Left kidney (tissue), 2 donors: ENCODE measurements around the gene DHRS11. TPM values are rescaled to one million over a fixed set of nuclear protein-coding genes. Genes with fewer than 3 reads are reported as not detected.
"Not testable (repeated sequence)": the region's sequence is repeated elsewhere in the genome, so short reads cannot be mapped to it uniquely, and the experiment has no call there.

Source experiments
- DNase-seq: peaks from one replicate; pipeline ENCODE4 v3.0.0-alpha.2; 2013
- polyA plus RNA-seq: library from polyadenylated mRNA; unstranded; fragments of 120-200 nt; gene quantifications from one replicate; pipeline ENCODE4 v1.2.1, GENCODE V29; 2013; ENCODE audit not compliant: insufficient read length

DHRS11 gene
- polyA plus RNA-seq, 1 donor = 28.8 TPM

DNA sequence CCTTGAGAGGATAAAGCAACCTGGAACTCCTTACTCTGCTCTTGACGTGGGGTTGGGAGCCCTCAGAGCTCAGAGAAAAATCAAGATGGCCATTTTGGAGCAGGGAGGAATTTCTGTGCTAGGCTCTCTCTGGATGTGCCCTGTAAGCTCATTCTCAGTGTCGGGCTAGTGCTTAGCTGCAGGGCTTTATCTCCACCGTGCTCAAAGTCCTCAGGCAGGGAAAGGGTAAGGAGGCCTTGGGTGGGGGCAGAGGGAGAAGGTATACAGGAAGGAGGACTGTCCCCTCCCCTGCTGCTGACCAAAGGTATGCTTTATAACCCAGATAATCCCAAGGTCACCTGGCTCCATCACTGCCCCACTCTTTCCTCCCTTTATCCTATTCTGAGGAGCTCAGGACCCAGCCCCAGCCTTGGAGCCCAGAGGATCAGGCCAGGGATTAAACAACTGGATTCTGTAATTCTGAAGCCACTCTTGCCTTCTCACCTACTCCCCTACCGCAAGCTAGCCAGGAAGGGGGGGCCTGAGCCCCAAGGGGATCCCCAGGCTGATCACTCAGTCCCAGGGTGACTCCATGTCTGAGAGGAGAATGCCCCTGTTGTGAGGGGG lies 1.1 kb downstream of the DHRS11 start:
- DNase-seq = no peak

- no peak for DNase-seq
These were observed 2.1 kb downstream of the DHRS11 start for GRCh38 chr17:36593656-36594316.

DNA sequence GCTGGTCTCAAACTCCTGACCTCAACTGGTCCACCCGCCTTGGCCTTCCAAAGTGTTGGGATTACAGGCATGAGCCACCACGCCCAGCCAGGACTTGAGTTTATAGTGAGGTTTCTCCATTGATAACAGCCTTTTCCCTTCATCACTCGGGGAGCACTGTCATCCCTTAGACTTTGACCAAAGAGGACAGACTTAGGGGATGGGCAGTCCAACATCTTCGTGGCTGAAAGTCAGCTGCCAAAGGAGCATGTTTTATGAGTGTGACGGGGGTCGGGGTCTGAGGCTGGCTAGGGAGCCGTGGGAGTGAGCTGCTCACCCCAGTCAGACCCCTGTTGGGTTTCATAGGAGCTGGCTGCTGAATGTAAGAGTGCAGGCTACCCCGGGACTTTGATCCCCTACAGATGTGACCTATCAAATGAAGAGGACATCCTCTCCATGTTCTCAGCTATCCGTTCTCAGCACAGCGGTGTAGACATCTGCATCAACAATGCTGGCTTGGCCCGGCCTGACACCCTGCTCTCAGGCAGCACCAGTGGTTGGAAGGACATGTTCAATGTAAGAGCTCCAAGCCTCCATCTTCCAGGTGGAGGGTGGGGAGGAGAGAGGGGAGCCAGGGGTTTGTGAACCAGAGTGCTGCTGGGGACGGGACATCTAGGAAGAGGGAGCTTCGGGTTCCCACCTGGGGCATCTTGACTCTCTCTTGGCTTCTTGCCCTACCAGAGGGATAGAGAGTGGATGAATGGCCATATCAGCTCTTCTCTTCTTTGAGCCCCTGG lies 3.1 kb downstream of the DHRS11 start:
- no peak for DNase-seq

- DNase-seq = no peak
These were observed 5.5 kb downstream of the DHRS11 start for GRCh38 chr17:36597226-36597625.

GRCh38 chr17:36597866-36598777 lies 6.4 kb downstream of the DHRS11 start:
- no peak for DNase-seq

GRCh38 chr17:36598951-36599401 lies 7.3 kb downstream of the DHRS11 start:
- DNase-seq = no peak

DNA sequence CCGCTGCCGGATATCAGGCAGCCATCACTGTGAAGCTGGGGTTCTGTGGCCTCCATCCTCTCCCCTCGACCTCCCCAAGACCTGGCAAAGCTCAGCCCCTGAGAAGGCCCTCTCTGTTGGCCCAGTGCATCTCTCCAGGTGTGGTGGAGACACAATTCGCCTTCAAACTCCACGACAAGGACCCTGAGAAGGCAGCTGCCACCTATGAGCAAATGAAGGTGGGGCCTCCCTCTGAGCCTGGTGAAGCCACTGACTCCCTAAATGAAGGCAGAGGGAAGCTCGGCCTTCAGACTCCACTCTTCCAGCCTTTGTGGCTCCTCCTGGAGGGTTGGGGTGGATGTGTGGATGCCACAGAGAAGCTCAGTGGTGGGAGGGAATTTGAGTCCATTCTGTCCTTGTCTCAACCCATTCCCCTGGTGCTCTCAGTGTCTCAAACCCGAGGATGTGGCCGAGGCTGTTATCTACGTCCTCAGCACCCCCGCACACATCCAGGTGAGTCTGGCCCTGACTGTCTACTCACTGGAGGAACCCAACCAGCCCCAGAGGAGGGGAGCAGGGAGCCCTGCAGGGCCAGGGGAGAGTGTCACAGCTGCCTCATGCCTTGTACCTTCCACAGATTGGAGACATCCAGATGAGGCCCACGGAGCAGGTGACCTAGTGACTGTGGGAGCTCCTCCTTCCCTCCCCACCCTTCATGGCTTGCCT lies 8.0 kb downstream of the DHRS11 start:
- DNase-seq = no peak

DNA sequence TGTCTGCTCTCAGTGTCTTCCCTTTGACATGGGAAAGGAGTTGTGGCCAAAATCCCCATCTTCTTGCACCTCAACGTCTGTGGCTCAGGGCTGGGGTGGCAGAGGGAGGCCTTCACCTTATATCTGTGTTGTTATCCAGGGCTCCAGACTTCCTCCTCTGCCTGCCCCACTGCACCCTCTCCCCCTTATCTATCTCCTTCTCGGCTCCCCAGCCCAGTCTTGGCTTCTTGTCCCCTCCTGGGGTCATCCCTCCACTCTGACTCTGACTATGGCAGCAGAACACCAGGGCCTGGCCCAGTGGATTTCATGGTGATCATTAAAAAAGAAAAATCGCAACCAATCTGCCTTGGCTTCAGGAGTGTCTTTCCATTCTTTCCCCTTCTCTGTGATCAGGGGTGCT lies 8.8 kb downstream of the DHRS11 start:
- no peak for DNase-seq

DNA sequence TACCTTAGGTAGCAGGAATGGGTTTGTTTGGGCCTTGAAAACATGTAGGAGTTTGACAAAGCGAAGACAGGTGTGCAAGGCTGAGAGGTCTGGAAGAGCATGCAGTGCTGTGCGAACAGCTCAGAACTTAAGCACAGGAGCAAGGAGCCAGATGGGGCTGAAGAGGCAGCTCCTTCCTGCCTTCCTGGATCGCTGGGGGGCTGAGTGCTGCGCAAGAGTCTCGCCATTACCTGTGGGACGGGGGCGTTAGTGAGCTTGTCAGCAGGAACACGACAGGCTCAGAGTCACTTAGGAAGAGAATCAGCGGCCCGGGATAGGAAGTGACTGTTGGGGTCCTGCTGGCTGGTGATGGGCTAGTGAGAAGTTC lies 9.2 kb downstream of the DHRS11 start:
- DNase-seq = no peak

- DNase-seq = peak; percentile 88
These were observed 9.8 kb downstream of the DHRS11 start, which contains the start of gene MRM1 for GRCh38 chr17:36601303-36602029. Gene MRM1 (plus strand): TSS chr17:36601583. CDS start chr17:36601811, 228 bp downstream.

DNA sequence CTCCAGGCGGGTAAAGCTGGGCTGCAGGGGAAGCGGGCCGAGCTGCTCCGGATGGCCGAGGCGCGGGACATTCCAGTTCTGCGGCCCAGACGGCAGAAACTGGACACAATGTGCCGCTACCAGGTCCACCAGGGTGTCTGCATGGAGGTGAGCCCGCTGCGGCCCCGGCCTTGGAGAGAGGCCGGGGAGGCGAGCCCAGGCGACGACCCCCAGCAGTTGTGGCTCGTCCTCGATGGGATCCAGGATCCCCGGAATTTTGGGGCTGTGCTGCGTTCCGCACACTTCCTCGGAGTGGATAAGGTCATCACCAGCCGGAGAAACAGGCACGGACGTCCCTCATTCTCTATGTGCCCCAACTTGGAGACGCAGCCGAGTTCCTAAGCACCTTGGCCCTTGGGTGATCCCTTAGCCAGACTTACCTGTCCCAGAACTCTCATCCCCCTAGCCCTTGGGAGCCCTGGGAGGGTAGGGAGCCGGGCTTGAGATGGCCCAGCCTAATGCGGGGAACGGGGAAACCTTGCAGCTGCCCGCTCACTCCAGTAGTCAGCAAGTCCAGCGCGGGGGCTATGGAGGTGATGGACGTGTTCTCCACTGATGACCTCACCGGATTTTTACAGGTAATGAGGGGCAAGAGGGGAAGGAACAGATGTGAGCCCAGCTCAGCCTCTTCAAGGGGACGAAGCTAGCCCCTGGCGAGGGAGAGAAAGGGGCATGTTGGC lies 10.5 kb downstream of the DHRS11 start:
- DNase-seq = no peak

- no peak for DNase-seq
These were observed 11.3 kb downstream of the DHRS11 start for GRCh38 chr17:36602924-36603384.

GRCh38 chr17:36605028-36605427 lies 13.3 kb downstream of the DHRS11 start:
- DNase-seq = not testable (repeated sequence)

DNA sequence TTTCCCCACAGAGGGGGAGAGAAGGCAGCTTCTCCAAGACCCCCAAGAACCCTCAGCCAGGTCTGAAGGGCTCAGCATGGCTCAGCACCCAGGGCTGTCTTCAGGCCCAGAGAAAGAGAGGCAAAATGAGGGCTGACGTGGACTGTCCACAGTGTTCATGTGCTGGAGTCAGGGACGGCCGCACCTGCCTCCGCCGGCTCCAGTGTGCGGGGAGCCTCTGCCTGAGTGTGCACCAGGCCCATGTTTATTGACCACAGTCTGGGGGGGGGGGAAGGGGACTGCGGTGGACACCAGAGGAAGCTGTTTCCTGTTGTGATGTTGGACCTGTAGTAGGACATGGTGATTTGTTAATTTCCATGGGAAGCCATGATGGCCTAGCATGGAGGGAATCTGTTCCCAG lies 16.6 kb downstream of the DHRS11 start:
- DNase-seq = no peak

DNA sequence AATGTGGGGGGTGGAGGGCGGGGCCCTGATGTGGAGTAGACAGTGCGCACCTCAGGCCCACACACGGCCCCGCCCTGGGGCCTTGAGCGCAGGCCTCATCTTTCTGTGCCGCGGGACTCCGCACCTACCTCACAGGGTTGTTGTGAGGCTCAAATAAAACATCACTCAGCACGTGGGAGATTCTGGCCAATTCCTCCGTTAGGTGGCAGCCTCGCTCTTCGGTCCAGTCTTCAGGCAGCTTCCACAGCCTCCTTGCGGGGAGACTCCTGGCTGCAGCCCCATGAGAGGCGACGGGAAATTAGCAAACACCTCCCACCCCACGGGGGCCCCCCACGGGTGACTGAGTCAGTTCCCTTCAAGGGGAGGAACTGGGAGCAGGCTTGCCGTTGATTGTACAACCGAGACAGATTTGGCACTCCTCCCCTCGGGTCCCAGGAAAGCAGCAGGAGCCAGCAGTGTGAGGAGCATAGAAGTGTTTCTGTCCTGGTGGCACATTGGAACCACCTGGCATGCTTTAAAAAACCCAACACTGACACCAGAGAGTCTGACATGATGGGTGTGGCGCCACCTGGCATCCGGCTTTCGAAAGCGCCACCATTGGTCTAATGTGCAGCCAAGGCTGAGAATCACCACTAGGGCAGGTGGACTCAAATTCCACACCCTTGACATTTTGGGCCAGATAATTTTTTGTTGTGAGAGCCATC lies 17.3 kb downstream of the DHRS11 start:
- peak; percentile 62 for DNase-seq

DNA sequence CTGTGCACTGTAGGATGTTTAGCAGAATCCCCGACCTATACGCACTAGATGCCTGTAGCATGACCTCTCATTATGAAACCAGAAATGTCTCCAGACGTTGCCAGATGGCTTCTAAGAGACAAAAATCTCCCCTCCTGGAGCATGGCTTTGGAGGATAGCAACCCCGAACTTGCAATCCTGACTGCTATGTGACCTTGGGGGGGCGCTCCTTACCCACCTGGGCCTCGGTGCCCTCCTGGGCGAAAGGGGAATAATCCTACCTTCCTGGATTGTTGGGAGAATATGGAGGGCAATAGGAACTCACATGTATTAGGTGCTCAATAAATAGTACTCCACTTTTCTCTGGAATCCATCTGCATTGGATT lies 17.8 kb downstream of the DHRS11 start:
- no peak for DNase-seq

GRCh38 chr17:36610474-36610873 lies 18.8 kb downstream of the DHRS11 start:
- no peak for DNase-seq

GRCh38 chr17:36611345-36612072 lies 19.8 kb downstream of the DHRS11 start:
- no peak for DNase-seq

GRCh38 chr17:36612323-36612722 lies 20.6 kb downstream of the DHRS11 start:
- DNase-seq = no peak
